IMR-90 (cell line): ENCODE data around the gene SNAPC2. TPM values are rescaled to one million over a fixed set of nuclear protein-coding genes. Genes with fewer than 3 reads are reported as not detected.

Experiments
- ATAC-seq: fragments of 200-7000 bp; cut with Tn5 transposase; 2 replicates; pipeline ENCODE4 v1.9.1; 2020; ENCODE audit warnings: low read depth, mild to moderate bottlenecking, moderate library complexity
- BruUV-seq: library from RNA; stranded (reverse); fragments of 400-500 nt; replicated peaks from 2 replicates; lab custom pipeline; 2021; lab: Mats Ljungman, UMichigan
- CTCF ChIA-PET: fragments of 300-600 bp; formaldehyde crosslinking; extraction: SDS; loops from one replicate; lab custom pipeline; 2021; ENCODE audit warnings: antibody characterized with exemption; lab: Yijun Ruan, JAX
- POLR2A ChIA-PET: fragments of 300-600 bp; sonication (Branson Sonifier 250); formaldehyde crosslinking; loops from one replicate; lab custom pipeline; 2022; ENCODE audit warnings: antibody characterized with exemption; ENCODE audit not compliant: unreplicated experiment; lab: Charles Lee
- DNase-seq: peaks from one replicate; pipeline ENCODE4 v3.0.0; 2013
- H2AFZ ChIP-seq: replicated peaks from 2 replicates; pipeline ENCODE3; 2013; ENCODE audit warnings: low read length, mild to moderate bottlenecking; ENCODE audit not compliant: poor library complexity
- H2AK5ac ChIP-seq: 2 replicates; pipeline ENCODE4 v1.6.1; 2013; ENCODE audit warnings: low read depth, low read length, inconsistent platforms
- H2AK9ac ChIP-seq: replicated peaks from 2 replicates; pipeline ENCODE3; 2013; ENCODE audit warnings: mild to moderate bottlenecking, low read depth, low read length, moderate library complexity; ENCODE audit not compliant: poor library complexity
- H2BK120ac ChIP-seq: 2 replicates; pipeline ENCODE4 v1.6.1; 2013; ENCODE audit warnings: low read depth, low read length, inconsistent platforms
- H2BK15ac ChIP-seq: 3 replicates; pipeline ENCODE4 v1.6.1; 2013; ENCODE audit warnings: low read depth, low read length, inconsistent platforms
- H2BK20ac ChIP-seq: 2 replicates; pipeline ENCODE4 v1.6.1; 2013; ENCODE audit warnings: low read depth, mild to moderate bottlenecking, inconsistent platforms, low read length, moderate library complexity
- H2BK5ac ChIP-seq: 2 replicates; pipeline ENCODE4 v1.6.1; 2013; ENCODE audit warnings: mild to moderate bottlenecking, low read depth, low read length, inconsistent platforms; ENCODE audit not compliant: poor library complexity, severe bottlenecking
- H3K14ac ChIP-seq: replicated peaks from 2 replicates; pipeline ENCODE4 v1.6.1; 2013; ENCODE audit warnings: low read depth, low read length, inconsistent platforms
- H3K18ac ChIP-seq: 2 replicates; pipeline ENCODE4 v1.6.1; 2013; ENCODE audit warnings: low read depth, low read length, control low read depth
- H3K23ac ChIP-seq: 2 replicates; pipeline ENCODE4 v1.6.1; 2013; ENCODE audit warnings: low read depth, low read length, inconsistent platforms
- H3K27ac ChIP-seq: 2 replicates; pipeline ENCODE4 v1.5.1; 2013; ENCODE audit warnings: mild to moderate bottlenecking, control low read depth, low read length; ENCODE audit not compliant: insufficient read depth
- H3K27me3 ChIP-seq: 2 replicates; pipeline ENCODE4 v1.6.1; 2013; ENCODE audit warnings: low read length; ENCODE audit not compliant: control insufficient read depth, insufficient read depth
- H3K36me3 ChIP-seq: 2 replicates; pipeline ENCODE4 v1.6.1; 2013; ENCODE audit warnings: low read length, mixed read lengths; ENCODE audit not compliant: control insufficient read depth, insufficient read depth
- H3K4ac ChIP-seq: 2 replicates; pipeline ENCODE4 v1.6.1; 2013; ENCODE audit warnings: low read depth, low read length, inconsistent platforms
- H3K4me1 ChIP-seq: 2 replicates; pipeline ENCODE4 v1.6.1; 2013; ENCODE audit warnings: low read length, mixed read lengths; ENCODE audit not compliant: control insufficient read depth, insufficient read depth
- H3K4me2 ChIP-seq: 2 replicates; pipeline ENCODE4 v1.6.1; 2013; ENCODE audit warnings: low read depth, mild to moderate bottlenecking, control low read depth, low read length, moderate library complexity
- H3K4me3 ChIP-seq: 2 replicates; pipeline ENCODE4 v1.5.1; 2013; ENCODE audit warnings: low read depth, mild to moderate bottlenecking, control low read depth, low read length, moderate library complexity; ENCODE audit not compliant: insufficient read depth
- H3K56ac ChIP-seq: 2 replicates; pipeline ENCODE4 v1.6.1; 2013; ENCODE audit warnings: low read length, inconsistent platforms; ENCODE audit not compliant: insufficient read depth; ENCODE audit errors: extremely low read depth
- H3K79me1 ChIP-seq, 2 experiments: 2 replicates each; pipeline ENCODE4 v1.6.1; 2013; ENCODE audit warnings: low read length in 2 of 2, inconsistent platforms in 1 of 2, low read depth in 1 of 2
- H3K9ac ChIP-seq: 2 replicates; pipeline ENCODE4 v1.6.1; 2013; ENCODE audit warnings: low read depth, low read length, control low read depth
- H3K9me1 ChIP-seq: 2 replicates; pipeline ENCODE4 v1.6.1; 2013; ENCODE audit warnings: low read length, inconsistent platforms; ENCODE audit not compliant: insufficient read depth
- H3K9me3 ChIP-seq: 2 replicates; pipeline ENCODE4 v1.6.1; 2013; ENCODE audit warnings: low read length; ENCODE audit not compliant: control insufficient read depth, insufficient read depth
- H4K20me1 ChIP-seq: 2 replicates; pipeline ENCODE4 v1.6.1; 2013; ENCODE audit warnings: low read length, inconsistent platforms; ENCODE audit not compliant: insufficient read depth
- H4K5ac ChIP-seq: 2 replicates; pipeline ENCODE4 v1.6.1; 2013; ENCODE audit warnings: mild to moderate bottlenecking, low read depth, low read length, control low read depth
- H4K8ac ChIP-seq, 2 experiments: 2 replicates each; pipeline ENCODE4 v1.6.1; 2013; ENCODE audit warnings: low read depth in 2 of 2, low read length in 2 of 2, control low read depth in 1 of 2, inconsistent platforms in 1 of 2
- H4K91ac ChIP-seq: 2 replicates; pipeline ENCODE4 v1.6.1; 2013; ENCODE audit warnings: low read depth, low read length, inconsistent platforms; ENCODE audit not compliant: insufficient read depth
- CEBPB ChIP-seq: IDR thresholded peaks from 2 replicates; pipeline ENCODE4 v1.6.1; 2012; ENCODE audit warnings: low read depth, low read length, improper control_type of control experiment
- ELK1 ChIP-seq: fragments of 150-350 bp; IDR thresholded peaks from 2 replicates; pipeline ENCODE4 v1.6.1; 2016; ENCODE audit warnings: low read depth, mild to moderate bottlenecking, low read length, moderate library complexity, borderline replicate concordance
- MAFK ChIP-seq: IDR thresholded peaks from 2 replicates; pipeline ENCODE4 v1.6.1; 2012; ENCODE audit warnings: low read depth, low read length, improper control_type of control experiment
- MAZ ChIP-seq: IDR thresholded peaks from 2 replicates; pipeline ENCODE4 v1.6.1; 2012; ENCODE audit warnings: low read depth, mild to moderate bottlenecking, low read length, improper control_type of control experiment, moderate library complexity, borderline replicate concordance
- MXI1 ChIP-seq: IDR thresholded peaks from 2 replicates; pipeline ENCODE4 v1.6.1; 2012; ENCODE audit warnings: low read depth, mild to moderate bottlenecking, low read length, moderate library complexity, borderline replicate concordance
- NFE2L2 ChIP-seq: fragments of 150-350 bp; IDR thresholded peaks from 2 replicates; pipeline ENCODE4 v1.6.1; 2016; ENCODE audit warnings: low read depth, mild to moderate bottlenecking, low read length
- POLR2A ChIP-seq: IDR thresholded peaks from 2 replicates; pipeline ENCODE4 v1.6.1; 2012; ENCODE audit warnings: mild to moderate bottlenecking, low read depth, low read length
- RCOR1 ChIP-seq: IDR thresholded peaks from 2 replicates; pipeline ENCODE4 v1.6.1; 2012; ENCODE audit warnings: mild to moderate bottlenecking, low read length, improper control_type of control experiment; ENCODE audit not compliant: insufficient replicate concordance
- RFX5 ChIP-seq: IDR thresholded peaks from 2 replicates; pipeline ENCODE4 v1.8.0; 2012; ENCODE audit warnings: low read depth, mild to moderate bottlenecking, low read length, moderate library complexity
- SMC3 ChIP-seq: fragments of 150-350 bp; IDR thresholded peaks from 2 replicates; pipeline ENCODE4 v1.6.1; 2016; ENCODE audit warnings: low read depth, mild to moderate bottlenecking, antibody characterized with exemption, low read length, moderate library complexity
- WGBS, 2 experiments: methylation state at CpG; one replicate each; pipeline versions ENCODE4 v1.1.5 to v1.1.7; 2013; ENCODE audit warnings: missing lambda C conversion rate in 2 of 2; ENCODE audit not compliant: insufficient read length in 1 of 2; ENCODE audit errors: extremely low coverage in 2 of 2; 5-methylcytosine and 5-hydroxymethylcytosine counted together
- dilution Hi-C: fragments of 300-500 bp; cut with HindIII; formaldehyde crosslinking; loops from one replicate; pipeline ENCODE4 v1.14.3; 2018; ENCODE audit warnings: low sequenced_read_pairs; ENCODE audit not compliant: unreplicated experiment
- in situ Hi-C: fragments of 300-500 bp; cut with MboI; formaldehyde crosslinking; loops from 3 replicates; pipeline ENCODE4 v1.14.3; 2019; ENCODE audit warnings: low sequenced_read_pairs, inconsistent platforms, mixed read lengths
- intact Hi-C: fragments of 100-400 bp; cut with micrococcal nuclease; formaldehyde crosslinking; loops from 2 replicates; pipeline ENCODE4 v1.10.0; 2022
- polyA plus RNA-seq, 3 experiments: library from polyadenylated mRNA; depleted of rRNA; stranded (reverse); fragments of >200 nt; gene quantifications; 2 replicates each; pipeline ENCODE4 v1.2.3, GENCODE V29; 2012; ENCODE audit warnings: low replicate concordance in 1 of 3
- total RNA-seq: library from RNA; depleted of rRNA; stranded (reverse); fragments of >200 nt; gene quantifications from 2 replicates; pipeline ENCODE4 v1.2.3, GENCODE V29; 2012
- TF ChIP-seq, protein P1 (sequence below): conservative IDR thresholded peaks from 2 replicates; pipeline ENCODE4 v1.5.1; 2012; ENCODE audit warnings: mild to moderate bottlenecking, low read depth, low read length, improper control_type of control experiment
- TF ChIP-seq, protein P2 (sequence below): fragments of 150-350 bp; IDR thresholded peaks from 2 replicates; pipeline ENCODE4 v1.6.1; 2017; ENCODE audit warnings: mild to moderate bottlenecking, antibody characterized with exemption, low read length, low read depth

SNAPC2 gene
- total and polyA plus RNA-seq, 2 of the 4 experiments (the other 2 are of a cell fraction), result 12.5 to 29.2 TPM

- dilution Hi-C loops (no loop called here), intact Hi-C loops (no loop called here), in situ Hi-C loops (no loop called here)
- BruUV-seq, result no TSS peak
- H3K27me3 ChIP-seq, result no peaks in the 10 kb centered on the region
- H3K9ac ChIP-seq, result no peak overlapping the region
- H3K79me1 ChIP-seq, result peaks cover 11 to 18% of the 10 kb centered on the region in 2 experiments; a peak in 3 of 4 replicates
- H3K36me3 ChIP-seq, result peaks cover 62% of the 10 kb centered on the region
- peaks cover 20% of the 10 kb centered on the region for H4K20me1 ChIP-seq
- H3K4me1 ChIP-seq, result no peaks in the 10 kb centered on the region
- no peak overlapping the region for H3K14ac ChIP-seq
- no peak overlapping the region for H3K23ac ChIP-seq
- H2BK5ac ChIP-seq, result no peak overlapping the region
- H3K56ac ChIP-seq, result no peak overlapping the region
- WGBS, 2 experiments, result 100% methylated on average over 1 of the region's 12 CpGs; no CpG with 5 or more reads in 1 of the 2 experiments
- TF ChIP-seq, protein P1, sequence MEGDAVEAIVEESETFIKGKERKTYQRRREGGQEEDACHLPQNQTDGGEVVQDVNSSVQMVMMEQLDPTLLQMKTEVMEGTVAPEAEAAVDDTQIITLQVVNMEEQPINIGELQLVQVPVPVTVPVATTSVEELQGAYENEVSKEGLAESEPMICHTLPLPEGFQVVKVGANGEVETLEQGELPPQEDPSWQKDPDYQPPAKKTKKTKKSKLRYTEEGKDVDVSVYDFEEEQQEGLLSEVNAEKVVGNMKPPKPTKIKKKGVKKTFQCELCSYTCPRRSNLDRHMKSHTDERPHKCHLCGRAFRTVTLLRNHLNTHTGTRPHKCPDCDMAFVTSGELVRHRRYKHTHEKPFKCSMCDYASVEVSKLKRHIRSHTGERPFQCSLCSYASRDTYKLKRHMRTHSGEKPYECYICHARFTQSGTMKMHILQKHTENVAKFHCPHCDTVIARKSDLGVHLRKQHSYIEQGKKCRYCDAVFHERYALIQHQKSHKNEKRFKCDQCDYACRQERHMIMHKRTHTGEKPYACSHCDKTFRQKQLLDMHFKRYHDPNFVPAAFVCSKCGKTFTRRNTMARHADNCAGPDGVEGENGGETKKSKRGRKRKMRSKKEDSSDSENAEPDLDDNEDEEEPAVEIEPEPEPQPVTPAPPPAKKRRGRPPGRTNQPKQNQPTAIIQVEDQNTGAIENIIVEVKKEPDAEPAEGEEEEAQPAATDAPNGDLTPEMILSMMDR, result no peak
- no peak for TF ChIP-seq ELK1
- TF ChIP-seq MAFK, result no peak
- no peak for TF ChIP-seq MXI1
- TF ChIP-seq RFX5, result no peak
- TF ChIP-seq CEBPB, result no peak
- no peak for TF ChIP-seq SMC3
- TF ChIP-seq POLR2A, result no peak
- TF ChIP-seq, protein P2, sequence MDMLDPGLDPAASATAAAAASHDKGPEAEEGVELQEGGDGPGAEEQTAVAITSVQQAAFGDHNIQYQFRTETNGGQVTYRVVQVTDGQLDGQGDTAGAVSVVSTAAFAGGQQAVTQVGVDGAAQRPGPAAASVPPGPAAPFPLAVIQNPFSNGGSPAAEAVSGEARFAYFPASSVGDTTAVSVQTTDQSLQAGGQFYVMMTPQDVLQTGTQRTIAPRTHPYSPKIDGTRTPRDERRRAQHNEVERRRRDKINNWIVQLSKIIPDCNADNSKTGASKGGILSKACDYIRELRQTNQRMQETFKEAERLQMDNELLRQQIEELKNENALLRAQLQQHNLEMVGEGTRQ, result no peak
- TF ChIP-seq RCOR1, result no peak
- TF ChIP-seq MAZ, result no peak
- no peak for TF ChIP-seq NFE2L2
- no peak overlapping the region for H2BK15ac ChIP-seq
- no peak overlapping the region for H4K91ac ChIP-seq
- no peak overlapping the region for H4K5ac ChIP-seq
- H2BK120ac ChIP-seq, result no peak overlapping the region
- H3K9me3 ChIP-seq, result no peaks in the 10 kb centered on the region
- no peak overlapping the region for H2BK20ac ChIP-seq
- DNase-seq (no peak), ATAC-seq (no peak)
- no peak overlapping the region for H2AK9ac ChIP-seq
- H4K8ac ChIP-seq, result no peak overlapping the region
- H3K18ac ChIP-seq, result no peak overlapping the region
- H2AK5ac ChIP-seq, result no peak overlapping the region
- POLR2A ChIA-PET, result no interaction called here
- no peak overlapping the region for H3K27ac ChIP-seq
- H3K4ac ChIP-seq, result no peak overlapping the region
- H2AFZ ChIP-seq, result no peak overlapping the region
- no peak overlapping the region for H3K4me3 ChIP-seq
- no peaks in the 10 kb centered on the region for H3K9me1 ChIP-seq
- H3K4me2 ChIP-seq, result no peak overlapping the region
- CTCF ChIA-PET, result no interaction called here
Observed at GRCh38 chr19:7965921-7966665, 46.0 kb downstream of the SNAPC2 start.
